Measurements from ENCODE around the gene BLZF1.
"Not testable (repeated sequence)": the region's sequence is repeated elsewhere in the genome, so short reads cannot be mapped to it uniquely, and the experiment has no call there.

The BLZF1 gene

DNA sequence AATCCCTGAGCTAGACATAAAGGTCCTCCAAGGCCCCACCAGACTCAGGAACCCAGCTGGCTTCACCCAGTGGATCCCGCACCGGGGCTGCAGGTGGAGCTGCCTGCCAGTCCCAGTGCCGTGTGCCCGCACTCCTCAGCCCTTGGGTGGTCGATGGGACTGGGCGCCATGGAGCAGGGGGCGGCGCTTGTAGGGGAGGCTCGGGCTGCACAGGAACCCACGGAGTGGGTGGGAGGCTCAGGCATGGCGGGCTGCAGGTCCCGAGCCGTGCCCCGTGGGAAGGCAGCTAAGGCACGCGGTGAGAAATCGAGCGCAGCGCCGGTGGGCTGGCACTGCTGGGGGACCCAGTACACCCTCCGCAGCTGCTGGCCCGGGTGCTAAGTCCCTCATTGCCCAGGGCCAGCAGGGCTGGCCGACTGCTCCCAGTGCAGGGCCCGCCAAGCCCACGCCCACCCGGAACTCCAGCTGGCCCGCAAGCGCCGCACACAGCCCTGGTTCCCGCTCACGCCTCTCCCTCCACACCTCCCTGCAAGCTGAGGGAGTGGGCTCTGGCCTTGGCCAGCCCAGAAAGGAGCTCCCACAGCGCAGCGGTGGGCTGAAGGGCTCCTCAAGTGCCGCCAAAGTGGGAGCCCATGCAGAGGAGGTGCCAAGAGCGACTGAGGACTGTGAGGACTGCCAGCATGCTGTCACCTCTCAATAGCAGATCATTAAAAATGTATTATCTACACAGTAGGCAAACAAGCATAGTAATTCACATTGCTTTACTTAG is 30.9 kb upstream of the BLZF1 start:
- H4K20me1 ChIP-seq (ENCODE audit: control insufficient read depth, insufficient read depth, low read depth, low read length); H3K27me3 ChIP-seq (ENCODE audit: control insufficient read depth, low read length); H3K4me2 ChIP-seq (ENCODE audit: low read length); H3K4me3 ChIP-seq (ENCODE audit: low read length); H3K27ac ChIP-seq (ENCODE audit: low read depth, low read length); H3F3A ChIP-seq (ENCODE audit: control insufficient read depth, insufficient read depth); H3K79me2 ChIP-seq (ENCODE audit: control insufficient read depth, low read length); H3K9me2 ChIP-seq (replicated peaks; ENCODE audit: control insufficient read depth, low read length); H3K4me1 ChIP-seq (ENCODE audit: control insufficient read depth, low read length); H3K9me3 ChIP-seq (ENCODE audit: control insufficient read depth, insufficient read depth, low read length); H3K36me3 ChIP-seq (ENCODE audit: control insufficient read depth, low read length): not testable (repeated sequence)

DNA sequence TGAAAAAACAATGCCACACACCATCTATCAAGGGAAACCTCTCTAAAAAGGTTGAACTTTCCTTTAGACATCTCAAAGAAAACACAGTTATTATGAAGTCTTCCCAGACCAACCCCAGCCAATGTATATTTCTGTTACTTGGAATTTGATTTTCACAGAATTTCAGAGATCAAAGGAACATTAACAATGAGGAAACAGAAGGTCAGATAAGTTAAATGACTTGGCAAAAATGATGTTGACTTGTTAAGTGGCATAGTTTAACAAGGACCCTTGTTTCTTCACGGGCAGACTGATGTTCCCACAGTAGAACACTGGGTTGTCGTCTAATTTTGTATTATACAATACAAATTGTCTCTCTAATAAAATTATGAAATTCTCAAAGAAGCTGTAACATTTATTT is 29.4 kb upstream of the BLZF1 start:
- Histone ChIP-seq H3K4me2 (ENCODE audit: low read length) (no peak overlapping the region), H3K79me2 (ENCODE audit: control insufficient read depth, low read length) (no peaks in the 10 kb centered on the region), H3K27me3 (ENCODE audit: control insufficient read depth, low read length) (no peaks in the 10 kb centered on the region), H3K9me3 (ENCODE audit: control insufficient read depth, insufficient read depth, low read length) (no peaks in the 10 kb centered on the region; the same call in 1 of the 2 replicates), H3K9me2 (replicated peaks; ENCODE audit: control insufficient read depth, low read length) (no peaks in the 10 kb centered on the region), H4K20me1 (ENCODE audit: control insufficient read depth, insufficient read depth, low read depth, low read length) (no peaks in the 10 kb centered on the region), H3K4me3 (ENCODE audit: low read length) (no peak overlapping the region), H3K27ac (ENCODE audit: low read depth, low read length) (no peak overlapping the region), H3K36me3 (ENCODE audit: control insufficient read depth, low read length) (no peaks in the 10 kb centered on the region), H3F3A (ENCODE audit: control insufficient read depth, insufficient read depth) (no peaks in the 10 kb centered on the region), H3K4me1 (ENCODE audit: control insufficient read depth, low read length) (no peaks in the 10 kb centered on the region)
- TF ChIP-seq EZH2phosphoT487 (IDR thresholded peaks at IDR 0.05; ENCODE audit: borderline replicate concordance, low read length) (no peak), CTCF (IDR thresholded peaks at IDR 0.05; ENCODE audit: low read depth, low read length, poor library complexity, severe bottlenecking) (no peak)

DNA sequence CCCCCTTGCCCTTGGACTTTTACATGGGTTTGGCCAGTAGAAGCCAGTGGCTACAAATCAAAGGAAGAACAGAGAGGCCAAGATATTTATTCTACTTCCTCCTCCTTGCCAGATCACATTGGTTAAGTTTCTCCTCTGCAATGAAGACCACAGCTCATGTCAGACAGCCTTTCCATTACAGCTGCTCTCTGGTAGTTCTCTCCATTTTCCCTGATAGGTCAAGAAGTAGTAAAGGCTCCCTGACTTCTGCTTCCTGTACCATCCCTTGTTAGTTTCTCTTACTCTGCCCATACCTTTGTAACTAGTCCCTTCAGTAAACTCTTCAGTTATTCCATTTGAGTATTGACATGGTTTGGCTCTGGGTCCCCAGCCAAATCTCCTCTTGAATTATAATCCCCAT is 28.2 kb upstream of the BLZF1 start:
- no peak overlapping the region for H3K4me2 ChIP-seq (ENCODE audit: low read length)
- H3K4me3 ChIP-seq (ENCODE audit: low read length), result no peak overlapping the region
- H3F3A ChIP-seq (ENCODE audit: control insufficient read depth, insufficient read depth), result no peaks in the 10 kb centered on the region
- no peaks in the 10 kb centered on the region for H3K36me3 ChIP-seq (ENCODE audit: control insufficient read depth, low read length)
- TF ChIP-seq CTCF (IDR thresholded peaks at IDR 0.05; ENCODE audit: low read depth, low read length, poor library complexity, severe bottlenecking), result no peak
- TF ChIP-seq EZH2phosphoT487 (IDR thresholded peaks at IDR 0.05; ENCODE audit: borderline replicate concordance, low read length), result no peak
- no peaks in the 10 kb centered on the region for H4K20me1 ChIP-seq (ENCODE audit: control insufficient read depth, insufficient read depth, low read depth, low read length)
- no peak overlapping the region for H3K27ac ChIP-seq (ENCODE audit: low read depth, low read length)
- H3K79me2 ChIP-seq (ENCODE audit: control insufficient read depth, low read length), result no peaks in the 10 kb centered on the region
- no peaks in the 10 kb centered on the region for H3K9me2 ChIP-seq (replicated peaks; ENCODE audit: control insufficient read depth, low read length)
- H3K27me3 ChIP-seq (ENCODE audit: control insufficient read depth, low read length), result no peaks in the 10 kb centered on the region
- no peaks in the 10 kb centered on the region for H3K4me1 ChIP-seq (ENCODE audit: control insufficient read depth, low read length)
- no peaks in the 10 kb centered on the region; the same call in 1 of the 2 replicates for H3K9me3 ChIP-seq (ENCODE audit: control insufficient read depth, insufficient read depth, low read length)

DNA sequence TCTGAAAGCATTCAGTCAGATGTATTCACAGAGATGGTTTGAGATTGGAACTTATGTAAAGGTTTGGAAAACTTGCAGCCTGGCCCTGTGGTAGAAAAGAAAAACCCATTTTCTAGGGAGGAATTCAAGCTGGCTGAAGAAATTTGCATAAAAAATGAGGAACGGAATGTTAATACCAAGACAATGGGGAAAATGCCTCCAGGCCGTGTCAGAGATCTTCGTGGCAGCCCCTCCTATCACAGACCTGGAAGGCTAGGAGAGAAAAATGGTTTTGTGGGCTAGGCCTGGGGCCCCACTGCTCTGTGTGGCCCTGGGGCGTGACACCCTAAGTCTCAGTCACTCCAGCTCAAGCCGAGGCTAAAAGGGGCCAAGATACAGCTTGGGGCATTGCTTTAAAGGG is 27.1 kb upstream of the BLZF1 start:
- Histone ChIP-seq H3K27ac (ENCODE audit: low read depth, low read length) (no peak overlapping the region), H3K9me2 (replicated peaks; ENCODE audit: control insufficient read depth, low read length) (no peaks in the 10 kb centered on the region), H3K4me3 (ENCODE audit: low read length) (no peak overlapping the region), H3K36me3 (ENCODE audit: control insufficient read depth, low read length) (no peaks in the 10 kb centered on the region), H3K4me2 (ENCODE audit: low read length) (no peak overlapping the region), H3K4me1 (ENCODE audit: control insufficient read depth, low read length) (no peaks in the 10 kb centered on the region), H4K20me1 (ENCODE audit: control insufficient read depth, insufficient read depth, low read depth, low read length) (no peaks in the 10 kb centered on the region), H3F3A (ENCODE audit: control insufficient read depth, insufficient read depth) (no peaks in the 10 kb centered on the region), H3K9me3 (ENCODE audit: control insufficient read depth, insufficient read depth, low read length) (no peaks in the 10 kb centered on the region; the same call in 1 of the 2 replicates), H3K27me3 (ENCODE audit: control insufficient read depth, low read length) (no peaks in the 10 kb centered on the region), H3K79me2 (ENCODE audit: control insufficient read depth, low read length) (no peaks in the 10 kb centered on the region)
- TF ChIP-seq CTCF (IDR thresholded peaks at IDR 0.05; ENCODE audit: low read depth, low read length, poor library complexity, severe bottlenecking), result no peak
- no peak for TF ChIP-seq EZH2phosphoT487 (IDR thresholded peaks at IDR 0.05; ENCODE audit: borderline replicate concordance, low read length)

- H3F3A ChIP-seq (ENCODE audit: control insufficient read depth, insufficient read depth); H3K4me3 ChIP-seq (ENCODE audit: low read length); H4K20me1 ChIP-seq (ENCODE audit: control insufficient read depth, insufficient read depth, low read depth, low read length); H3K27me3 ChIP-seq (ENCODE audit: control insufficient read depth, low read length); H3K4me2 ChIP-seq (ENCODE audit: low read length); H3K9me2 ChIP-seq (replicated peaks; ENCODE audit: control insufficient read depth, low read length); H3K9me3 ChIP-seq (ENCODE audit: control insufficient read depth, insufficient read depth, low read length); H3K27ac ChIP-seq (ENCODE audit: low read depth, low read length); H3K4me1 ChIP-seq (ENCODE audit: control insufficient read depth, low read length); H3K36me3 ChIP-seq (ENCODE audit: control insufficient read depth, low read length); H3K79me2 ChIP-seq (ENCODE audit: control insufficient read depth, low read length): not testable (repeated sequence)
These were observed 25.9 kb upstream of the BLZF1 start for GRCh38 chr1:169342096-169342495.
